Suppressor macrophage (primary cell): ENCODE results near the gene IL22RA1.

Experiments
- DNase-seq, 4 experiments: peaks; one replicate each; pipeline ENCODE4 v3.0.0-alpha.2; 2020 to 2022
- total RNA-seq, 17 experiments: gene quantifications; one replicate each; lab custom pipeline; 2026; ENCODE audit warnings: mixed read lengths in 6 of 17, inconsistent platforms in 3 of 17; lab: John Stamatoyannopoulos, UW

The IL22RA1 gene, protein sequence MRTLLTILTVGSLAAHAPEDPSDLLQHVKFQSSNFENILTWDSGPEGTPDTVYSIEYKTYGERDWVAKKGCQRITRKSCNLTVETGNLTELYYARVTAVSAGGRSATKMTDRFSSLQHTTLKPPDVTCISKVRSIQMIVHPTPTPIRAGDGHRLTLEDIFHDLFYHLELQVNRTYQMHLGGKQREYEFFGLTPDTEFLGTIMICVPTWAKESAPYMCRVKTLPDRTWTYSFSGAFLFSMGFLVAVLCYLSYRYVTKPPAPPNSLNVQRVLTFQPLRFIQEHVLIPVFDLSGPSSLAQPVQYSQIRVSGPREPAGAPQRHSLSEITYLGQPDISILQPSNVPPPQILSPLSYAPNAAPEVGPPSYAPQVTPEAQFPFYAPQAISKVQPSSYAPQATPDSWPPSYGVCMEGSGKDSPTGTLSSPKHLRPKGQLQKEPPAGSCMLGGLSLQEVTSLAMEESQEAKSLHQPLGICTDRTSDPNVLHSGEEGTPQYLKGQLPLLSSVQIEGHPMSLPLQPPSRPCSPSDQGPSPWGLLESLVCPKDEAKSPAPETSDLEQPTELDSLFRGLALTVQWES
- total RNA-seq = 0 to 1.3 (median 0) reads per million in 17 experiments

DNA sequence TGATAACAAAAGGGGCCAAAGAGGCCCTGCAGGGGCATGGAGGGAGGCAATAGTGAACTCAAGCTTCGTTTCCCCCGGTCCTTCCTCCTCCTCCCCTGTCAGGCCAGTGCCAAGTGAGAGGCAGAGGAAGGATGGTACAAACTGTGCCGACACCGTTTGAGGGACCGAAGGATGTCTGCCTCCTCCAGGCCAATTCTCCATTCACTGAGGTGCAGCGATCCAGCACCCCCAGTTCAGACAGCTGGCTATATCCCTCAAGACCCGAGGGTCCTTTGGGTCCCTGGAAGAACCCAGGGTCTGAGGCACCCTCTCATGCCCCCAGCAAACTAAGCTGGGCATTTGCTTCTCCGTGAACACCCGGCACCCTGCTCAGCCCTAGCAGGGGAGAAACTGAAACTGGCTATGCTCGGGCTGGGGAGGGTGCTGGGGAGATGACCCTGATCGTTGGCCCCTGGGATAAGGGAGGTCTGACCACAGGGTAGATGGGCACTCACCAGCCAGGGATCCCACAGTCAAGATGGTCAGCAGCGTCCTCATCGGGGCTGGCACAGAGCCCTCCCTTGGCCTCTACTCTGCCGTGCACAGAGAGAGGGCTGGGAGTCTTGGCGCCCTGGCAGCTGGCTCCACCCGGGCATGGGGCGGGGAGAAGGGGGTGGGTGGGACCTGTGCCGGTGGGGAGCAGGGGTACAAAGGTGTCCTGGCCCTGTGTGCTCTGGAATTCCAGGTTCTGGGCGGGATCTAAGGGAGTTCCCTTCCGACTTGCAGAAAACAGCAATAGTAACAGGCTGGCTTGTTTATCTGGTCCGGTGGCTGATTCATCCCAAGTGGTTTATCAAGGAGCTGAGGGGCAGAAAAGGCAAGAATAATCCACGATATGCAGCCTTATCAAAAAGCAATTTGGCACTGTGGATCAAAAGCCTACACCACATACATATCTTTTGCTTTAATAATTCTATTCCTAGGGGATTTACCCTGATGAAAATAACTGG, at the start of gene IL22RA1:
IL22RA1 (minus strand) TSS at position 595 of the 989 bp plus-strand sequence; CDS start at position 537, 58 bp downstream.
- no peak for DNase-seq

DNA sequence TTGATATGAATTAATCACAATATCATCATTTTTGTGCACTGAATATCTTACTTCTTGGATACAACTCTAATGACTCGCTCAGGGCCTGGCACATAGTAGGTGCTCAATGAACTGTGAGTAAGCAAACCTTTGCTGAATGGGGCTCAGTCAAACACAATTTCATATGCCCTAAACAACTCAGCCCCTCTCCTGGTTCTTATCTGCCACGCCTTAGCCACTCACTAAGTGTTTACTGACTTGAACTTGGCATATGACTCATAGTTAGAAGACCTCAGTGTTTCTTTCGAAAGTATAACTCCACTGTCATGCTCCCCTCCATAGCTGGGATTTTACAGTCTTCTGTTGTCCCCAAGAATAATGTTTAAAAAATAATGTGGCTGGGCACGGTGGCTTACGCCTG, 48.9 kb upstream of the IL22RA1 start:
- peak; percentile 72 to 91 (median 80) for DNase-seq

DNA sequence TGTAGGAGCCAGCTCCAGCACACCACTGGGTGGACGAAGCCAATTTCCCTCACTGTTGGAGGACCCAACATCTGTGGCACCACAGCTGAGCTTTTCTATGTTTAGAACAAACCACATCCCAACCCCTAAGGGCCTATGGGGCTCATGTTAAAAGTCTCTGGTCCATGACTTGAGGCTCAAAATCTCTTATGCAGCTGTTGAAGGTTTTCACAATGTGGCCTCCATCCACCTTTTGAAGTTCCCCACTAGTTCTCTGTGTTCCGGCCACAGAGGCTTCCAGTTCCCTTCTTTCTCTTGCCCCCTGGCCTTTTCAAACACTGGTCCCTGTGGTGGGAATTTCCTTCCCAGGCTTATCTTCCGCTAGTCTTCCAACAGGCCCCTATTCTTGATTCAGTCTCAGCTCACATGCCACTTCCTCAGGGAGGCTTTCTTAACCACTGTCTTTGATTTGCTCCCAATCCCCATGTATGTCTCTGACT, 48.1 kb upstream of the IL22RA1 start:
- DNase-seq = peak in 3 of 4 experiments; percentile 44 to 55 (median 55)

DNA sequence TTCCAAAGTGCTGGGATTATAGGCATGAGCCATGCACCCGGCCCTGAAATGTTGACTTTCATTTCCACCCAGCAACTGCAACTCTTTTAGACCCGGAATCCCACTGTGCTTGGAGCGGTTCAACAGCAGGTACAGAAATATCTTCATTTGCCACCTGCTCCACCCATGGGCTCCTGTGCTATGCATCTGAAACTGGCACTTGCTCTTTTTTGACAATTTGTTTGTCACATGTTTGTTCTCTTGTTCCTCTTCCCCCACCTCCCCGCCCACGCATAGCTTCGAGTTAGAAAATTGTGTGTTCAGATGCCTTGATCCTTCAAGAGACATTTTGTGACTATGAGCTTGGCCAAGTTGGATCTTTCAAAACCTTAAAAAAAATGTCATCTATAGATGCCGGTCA, 46.6 kb upstream of the IL22RA1 start:
- DNase-seq = peak; percentile 89 to 97 (median 90)

DNA sequence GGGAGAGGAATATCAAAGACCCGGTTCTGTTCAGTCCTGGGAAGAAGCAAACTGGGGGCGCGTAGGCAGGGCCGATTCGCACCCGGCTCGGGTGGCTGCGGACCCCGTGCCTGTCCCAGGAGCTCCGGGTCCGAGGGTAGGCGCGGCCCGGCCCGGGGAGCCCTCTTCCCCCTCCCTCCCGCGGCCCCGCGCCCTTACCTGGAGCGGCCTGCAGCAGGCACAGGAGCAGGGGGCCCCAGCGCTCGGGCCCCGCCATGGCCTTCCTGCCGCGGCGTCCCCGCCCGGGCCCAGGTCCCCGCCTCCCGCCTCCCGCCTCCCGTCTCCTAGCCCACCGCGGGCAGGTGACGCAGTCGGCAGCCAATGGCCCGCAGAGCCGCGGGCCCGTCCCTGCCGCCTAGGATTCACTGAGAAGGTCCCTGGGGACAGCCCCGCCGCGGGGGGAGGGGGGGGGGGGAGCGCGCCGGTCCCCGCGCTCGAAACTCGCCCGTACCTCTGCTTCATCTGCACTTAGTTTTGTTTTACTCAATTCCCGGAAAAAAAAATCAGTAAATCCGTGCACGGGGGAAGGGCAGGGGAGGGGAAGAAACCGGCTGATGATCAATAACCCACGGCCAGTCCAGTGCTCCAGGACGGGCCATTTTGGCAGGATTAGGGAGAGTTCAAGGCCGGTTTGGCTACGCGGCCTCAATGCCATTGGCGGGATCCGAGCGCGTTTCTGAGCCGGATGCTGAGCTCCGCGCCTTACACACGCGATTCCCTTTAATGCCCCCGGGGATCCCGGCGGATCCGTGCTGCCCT, 44.3 kb upstream of the IL22RA1 start, which contains the start of gene IFNLR1:
IFNLR1 (minus strand) TSS at position 297 of the 798 bp plus-strand sequence; CDS start at position 256, 41 bp downstream.
- peak; percentile 34 to 80 (median 57) for DNase-seq

DNA sequence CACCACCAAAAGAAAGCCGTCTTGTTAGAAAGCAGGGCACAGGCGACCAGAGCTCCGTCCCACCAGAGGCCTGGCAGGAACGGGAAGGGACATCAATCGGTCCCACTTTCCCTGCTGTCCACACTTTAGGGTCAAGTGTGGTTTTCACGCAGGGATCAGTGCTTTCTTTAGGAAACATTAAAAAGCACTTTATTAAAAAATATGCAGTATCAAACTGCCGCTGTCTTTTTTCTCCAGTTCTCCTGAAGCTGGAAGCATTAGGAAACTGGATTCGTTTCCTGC, 43.7 kb upstream of the IL22RA1 start:
- no peak for DNase-seq

DNA sequence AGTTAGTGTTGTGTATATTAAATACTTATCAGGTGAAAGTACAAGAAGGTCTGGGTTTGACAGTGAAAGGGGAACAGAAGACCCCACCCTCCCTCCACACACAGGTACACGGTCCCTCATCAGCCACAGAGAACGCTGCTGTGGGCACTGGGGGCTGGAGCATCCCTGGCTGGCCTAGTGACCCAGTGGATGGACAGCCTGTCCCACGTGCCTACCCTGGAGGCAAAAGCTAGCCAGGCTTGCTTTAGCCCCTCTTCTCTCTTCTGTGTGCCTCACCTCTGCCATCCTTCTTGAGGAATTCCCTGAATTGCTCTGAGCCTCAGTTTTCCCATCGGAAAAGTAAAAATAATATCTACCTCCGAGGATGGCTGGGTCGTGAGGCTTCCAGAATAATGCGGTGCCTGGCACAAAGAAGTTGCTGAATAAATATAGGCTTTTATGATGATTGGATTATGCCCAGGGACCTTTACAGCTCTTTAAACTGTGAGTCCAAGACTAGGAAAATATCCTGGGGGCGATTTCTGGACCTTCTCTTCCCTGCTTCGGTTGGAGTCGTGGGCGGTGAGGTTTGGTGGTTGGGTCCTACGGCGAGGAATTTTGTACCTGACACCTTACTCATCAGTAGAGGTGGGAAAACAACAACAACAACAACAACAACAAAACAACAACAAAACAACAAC, 43.2 kb upstream of the IL22RA1 start:
- DNase-seq = no peak

DNA sequence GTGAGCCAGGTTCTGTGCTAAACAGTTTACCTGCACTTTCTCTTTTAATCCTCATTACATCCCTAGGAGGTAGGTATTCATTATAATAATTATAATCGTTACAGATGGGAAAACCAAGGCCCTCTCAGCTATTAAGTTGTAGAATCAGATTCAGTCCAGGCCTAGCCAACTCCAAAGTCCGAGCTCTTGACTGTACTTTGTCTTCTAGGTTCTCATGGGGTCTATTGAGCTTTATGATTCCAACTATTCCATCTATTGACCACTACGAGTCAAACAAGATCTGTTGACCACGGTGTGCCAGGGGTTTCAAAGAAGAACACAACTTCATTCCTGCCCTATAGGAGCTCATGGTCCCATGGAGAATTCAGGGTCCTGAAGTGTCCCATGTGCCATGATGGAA, 42.1 kb upstream of the IL22RA1 start:
- DNase-seq = no peak

DNA sequence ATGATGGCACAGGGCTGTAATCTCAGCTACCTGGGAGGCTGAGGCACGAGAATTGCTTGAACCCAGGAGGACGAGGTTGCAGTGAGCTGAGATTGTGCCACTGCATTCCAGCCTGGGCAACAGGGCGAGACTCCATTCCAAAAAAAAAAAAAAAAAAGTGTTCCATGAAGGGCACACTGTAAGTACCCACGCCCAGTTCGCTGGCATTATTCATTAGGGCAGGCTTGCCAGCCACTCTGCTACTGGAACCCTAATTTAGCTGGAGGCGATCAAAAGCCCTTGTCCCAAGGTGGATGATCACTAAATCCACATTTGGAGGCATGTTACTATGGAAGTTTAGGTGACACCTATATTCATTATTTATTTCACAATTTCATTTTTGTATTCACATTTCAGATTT, 39.1 kb upstream of the IL22RA1 start:
- DNase-seq = no peak

DNA sequence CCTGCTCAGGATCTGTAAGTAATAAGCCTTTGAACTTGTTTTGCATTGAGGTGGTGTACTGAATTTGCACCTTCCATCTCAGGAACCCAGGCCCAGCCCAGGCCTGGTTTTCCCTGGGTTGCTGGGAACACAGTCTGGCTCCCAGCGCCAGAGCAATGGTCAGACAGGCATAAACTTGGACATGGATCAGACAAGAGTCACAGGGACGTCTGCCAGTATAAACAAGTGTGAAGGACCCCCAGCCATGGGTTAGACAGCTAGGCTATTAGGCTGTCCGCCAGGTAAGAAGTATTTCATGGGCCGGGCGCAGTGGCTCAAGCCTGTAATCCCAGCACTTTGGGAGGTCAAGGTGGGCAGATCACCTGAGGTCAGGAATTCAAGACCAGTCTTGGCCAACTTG, 38.7 kb upstream of the IL22RA1 start:
- DNase-seq = no peak

DNA sequence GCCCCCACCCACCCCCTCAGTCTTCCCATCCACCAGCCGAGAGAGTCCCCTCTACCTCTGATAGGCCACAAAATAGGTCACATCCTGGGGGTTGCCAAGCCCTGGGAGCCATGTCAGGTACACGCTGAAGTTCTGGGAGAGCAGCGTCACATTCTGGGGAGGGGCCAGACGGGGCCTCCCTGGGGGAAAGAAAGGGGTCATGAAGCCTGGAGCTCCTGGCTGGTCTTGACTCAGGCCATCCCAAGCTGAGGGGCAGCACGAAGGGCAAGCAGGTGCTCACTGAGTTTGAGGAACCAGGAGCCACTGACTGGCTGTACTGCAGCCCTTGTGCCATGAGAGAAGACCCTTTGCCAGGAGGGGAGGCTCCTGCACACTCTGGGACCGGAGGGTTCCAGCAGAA, 37.7 kb upstream of the IL22RA1 start:
- no peak for DNase-seq

DNA sequence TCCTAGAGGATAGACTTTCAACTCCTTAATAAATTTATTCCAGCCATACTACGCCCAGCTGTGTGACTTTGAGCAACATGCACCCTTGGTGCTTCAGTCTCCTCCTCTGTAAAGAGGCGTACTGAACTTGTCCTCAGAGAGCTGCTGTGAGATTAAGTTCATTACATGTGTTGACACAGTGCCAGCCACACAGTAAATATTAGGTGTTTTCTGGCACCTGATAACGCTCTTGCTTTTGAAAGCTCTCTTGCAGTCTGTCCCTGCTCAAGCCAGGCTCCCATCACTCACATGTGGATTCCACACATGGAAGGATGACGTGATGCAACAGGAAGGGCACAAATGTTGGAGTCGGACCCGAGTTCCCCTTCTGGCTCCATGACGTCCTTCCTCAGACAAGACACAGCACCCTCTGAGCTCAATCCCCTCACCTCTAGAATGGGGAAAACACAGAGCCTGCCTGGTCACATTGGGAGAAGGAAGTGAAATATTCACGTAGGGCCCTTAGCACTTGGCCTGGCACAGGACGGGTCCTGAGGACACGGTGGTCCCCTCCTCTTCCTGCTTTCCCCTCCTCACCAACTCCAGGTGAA, 36.4 kb upstream of the IL22RA1 start:
- DNase-seq = peak in 2 of 4 experiments; percentile 15 to 33

DNA sequence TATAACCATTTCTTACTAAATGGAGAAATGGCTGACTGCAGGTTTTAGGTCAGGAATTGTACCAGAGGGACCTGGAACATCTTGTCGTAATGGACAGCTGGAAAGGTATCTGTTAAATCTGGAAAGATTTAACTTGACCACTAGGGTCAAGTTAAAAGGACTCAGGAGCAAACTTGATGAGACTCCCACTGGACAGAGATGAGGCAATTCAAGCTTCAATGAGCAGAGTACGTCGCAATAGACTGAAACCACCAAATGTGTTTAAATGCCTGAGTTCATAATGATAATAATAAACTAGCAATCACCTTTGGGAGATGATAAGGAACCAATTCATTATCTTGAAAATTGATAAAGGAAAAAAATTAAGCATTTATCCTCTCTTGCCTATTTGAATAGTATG, 35.5 kb upstream of the IL22RA1 start:
- peak in 1 of 4 experiments; percentile 25 for DNase-seq

DNA sequence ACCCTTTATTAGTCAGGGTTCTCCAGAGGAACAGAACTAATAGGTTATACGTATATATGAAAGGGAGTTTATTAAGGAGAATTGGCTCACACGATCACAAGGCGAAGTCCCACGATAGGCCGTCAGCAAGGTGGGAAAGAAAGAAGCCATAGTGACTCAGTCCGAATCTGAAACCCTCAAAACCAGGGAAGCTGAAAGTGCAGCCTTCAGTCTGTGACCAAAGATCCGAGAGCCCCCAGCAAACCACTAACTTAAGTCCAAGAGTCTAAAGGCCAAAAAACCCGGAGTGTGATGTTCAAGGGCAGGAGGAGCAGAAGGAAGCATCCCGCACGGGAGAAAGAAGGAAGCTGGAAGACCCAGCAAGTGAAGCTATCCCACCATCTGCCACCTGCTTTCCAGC, 34.2 kb upstream of the IL22RA1 start:
- no peak for DNase-seq

DNA sequence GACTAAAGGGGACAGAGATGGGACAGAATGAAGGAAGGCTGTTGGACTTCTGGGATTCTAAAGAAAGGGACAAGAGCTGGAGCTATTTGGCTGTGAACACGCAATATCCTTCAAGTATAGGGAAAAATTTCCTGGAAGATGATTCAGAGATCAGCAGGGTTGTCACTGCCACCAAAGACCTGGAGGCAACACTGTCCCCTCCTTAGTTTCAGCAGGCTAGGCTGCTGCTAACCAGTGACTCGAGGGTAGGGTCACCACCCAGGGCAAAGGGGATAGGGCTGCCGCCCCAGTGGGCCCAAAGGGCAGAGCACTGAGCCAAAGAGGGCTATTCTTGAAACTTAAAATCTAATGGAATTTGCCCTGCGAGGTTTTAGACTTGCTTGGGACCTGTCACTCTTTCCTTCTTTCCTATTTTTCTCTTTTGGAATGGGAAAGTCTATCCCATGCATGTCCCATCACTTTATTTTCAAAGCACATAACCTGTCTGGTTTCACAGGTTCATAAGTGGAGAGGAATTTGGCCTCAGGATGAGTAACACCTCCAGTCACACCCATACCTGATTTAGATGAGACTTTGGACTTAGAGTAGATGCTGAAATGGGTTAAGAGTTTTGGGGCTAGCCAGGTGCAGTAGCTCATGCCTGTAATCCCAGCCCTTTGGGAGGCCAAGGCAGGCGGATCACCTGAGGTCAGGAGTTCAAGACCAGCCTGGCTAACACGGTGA, 32.3 kb upstream of the IL22RA1 start:
- DNase-seq = no peak

DNA sequence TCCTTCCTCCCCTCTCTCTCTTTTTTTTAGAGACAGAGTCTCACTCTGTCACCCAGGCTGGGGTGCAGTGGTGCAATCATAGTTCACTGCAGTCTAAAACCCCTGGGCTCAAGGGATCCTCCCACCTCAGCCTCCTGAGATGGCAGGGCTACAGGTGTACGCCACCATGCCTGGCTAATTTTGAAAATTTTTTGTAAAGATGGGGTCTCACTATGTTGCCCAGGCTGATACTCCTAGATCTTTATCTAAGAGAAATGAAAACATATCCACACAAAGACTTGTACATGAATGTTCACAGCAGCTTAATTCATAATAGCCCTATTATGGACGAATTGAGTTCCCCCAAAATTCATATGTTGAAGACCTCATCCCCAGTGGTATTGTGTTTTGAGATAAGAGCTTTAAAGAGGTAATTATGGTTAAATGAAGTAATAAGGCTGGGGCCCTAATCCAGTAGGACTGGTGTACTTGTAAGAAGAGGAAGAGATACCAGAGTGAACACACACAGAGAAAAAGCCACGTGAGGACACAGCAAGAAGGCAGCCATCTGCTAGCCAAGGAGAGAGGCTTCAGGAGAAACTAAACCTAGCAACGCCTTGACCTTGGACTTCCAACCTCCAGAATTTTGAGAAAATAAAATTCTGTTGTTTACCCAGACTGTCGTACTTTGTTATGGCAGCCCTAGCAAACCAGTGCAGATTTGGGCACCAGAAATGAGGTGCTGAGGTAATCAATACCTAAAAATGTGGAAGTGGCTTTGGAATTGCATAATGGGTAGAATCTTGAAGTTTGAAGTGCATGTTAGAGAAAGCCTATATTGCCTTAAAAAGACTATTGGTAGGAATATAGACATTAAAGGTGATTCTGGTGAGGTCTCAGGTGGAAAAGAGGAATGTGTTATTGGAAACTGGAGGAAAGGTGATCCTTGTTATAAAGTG, 31.0 kb upstream of the IL22RA1 start:
- peak; percentile 11 to 59 (median 44) for DNase-seq

DNA sequence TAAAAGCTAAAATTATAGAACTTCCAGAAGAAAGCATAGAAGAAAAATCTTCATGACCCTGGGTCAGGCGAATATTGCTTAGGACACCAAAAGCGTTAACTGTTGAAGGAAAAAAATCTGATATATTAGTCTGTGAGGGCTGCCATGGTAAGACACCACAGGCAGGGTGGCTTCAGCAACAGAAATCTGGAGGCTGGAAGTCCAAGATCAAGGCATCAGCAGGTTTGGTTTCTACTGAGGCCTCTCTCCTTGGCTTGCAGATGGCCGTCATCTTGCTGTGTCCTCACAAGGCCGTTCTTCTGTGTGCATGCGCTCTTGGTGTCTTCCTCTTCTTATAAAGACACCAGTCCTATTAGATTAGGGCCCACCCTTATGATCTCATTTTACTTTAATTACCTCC, 29.7 kb upstream of the IL22RA1 start:
- DNase-seq = no peak

DNA sequence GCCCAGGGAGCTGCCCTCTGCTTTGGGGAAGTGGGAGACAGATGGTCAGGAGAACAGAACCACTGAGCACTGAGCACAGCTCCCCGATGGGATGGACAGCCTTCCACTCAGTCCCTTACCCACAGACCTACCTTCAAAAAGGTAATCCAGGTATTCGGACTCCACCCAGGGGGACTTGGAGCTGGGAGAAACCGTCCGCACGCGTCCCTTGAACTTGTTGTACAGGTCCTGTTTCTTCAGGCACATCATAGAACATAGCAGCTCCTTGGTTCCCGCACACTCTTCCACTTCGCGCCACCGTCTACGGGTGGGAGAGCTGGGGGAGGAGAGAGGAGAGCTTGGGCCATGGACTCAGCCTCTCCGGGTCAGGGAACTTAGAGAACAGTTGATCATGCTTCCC, 26.3 kb upstream of the IL22RA1 start:
- no peak for DNase-seq

DNA sequence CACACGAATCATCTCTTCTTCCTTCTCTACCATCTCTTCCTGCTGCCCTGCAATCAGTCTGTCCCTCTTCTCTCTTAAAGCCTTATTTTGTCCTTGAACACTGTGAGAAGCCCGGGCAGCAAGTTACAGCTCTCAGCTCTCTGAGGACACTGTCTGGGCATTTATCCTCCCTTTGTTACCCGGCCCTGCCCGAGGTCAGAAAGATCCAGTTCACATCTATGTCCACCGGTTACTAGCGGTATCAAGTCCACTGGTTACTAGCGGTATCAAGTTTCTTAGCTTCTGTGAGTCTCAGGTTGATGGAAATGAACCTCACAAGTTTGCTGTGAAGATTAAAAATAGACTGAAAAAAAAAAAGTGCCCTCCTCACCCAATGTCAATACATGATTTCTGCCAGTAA, 25.3 kb upstream of the IL22RA1 start:
- DNase-seq = no peak
